ENCODE measurements around the gene P2RX5.
"Not testable (repeated sequence)": the region's sequence is repeated elsewhere in the genome, so short reads cannot be mapped to it uniquely, and the experiment has no call there.

- not testable (repeated sequence) for TF ChIP-seq NRF1 (conservative IDR thresholded peaks at IDR 0.05; ENCODE audit: low read depth, low read length); EZH2 (IDR thresholded peaks at IDR 0.05; ENCODE audit: borderline replicate concordance, control insufficient read depth, low read depth, low read length); CBX5 (IDR thresholded peaks at IDR 0.05; ENCODE audit: low read depth); CTCF (IDR thresholded peaks at IDR 0.05 in 2 of 3, conservative IDR thresholded peaks at IDR 0.05 in 1 of 3; ENCODE audit: control insufficient read depth in 2 of 3, extremely low read depth in 1 of 3, insufficient read depth in 1 of 3, low read depth in 3 of 3, low read length in 3 of 3); FOXK2 (IDR thresholded peaks at IDR 0.05); BRCA1 (IDR thresholded peaks at IDR 0.05; ENCODE audit: low read depth, low read length); PAX8 (IDR thresholded peaks at IDR 0.05); RAD21 (IDR thresholded peaks at IDR 0.05; ENCODE audit: insufficient read depth, low read depth, low read length)
Observed at GRCh38 chr17:3705718-3705984, 9.7 kb upstream of the P2RX5 start.
